Psoas muscle (tissue), 8 donors: ENCODE data around the gene ACOX3. TPM values are rescaled to one million over a fixed set of nuclear protein-coding genes. Genes with fewer than 3 reads are reported as not detected.

Experiments
- ATAC-seq, 4 donors: fragments of 200-7000 bp; cut with Tn5 transposase; one replicate each; pipeline ENCODE4 v1.9.1; 2020; ENCODE audit warnings: moderate library complexity in 3 of 4, mild to moderate bottlenecking in 2 of 4
- DNase-seq, 2 donors: peaks; one replicate each; pipeline ENCODE4 v3.0.0-alpha.2; 2020
- H3K27ac ChIP-seq: fragments of 200-600 bp; one replicate; pipeline ENCODE4 v1.8.0; 2022
- H3K27me3 ChIP-seq, 3 donors: fragments of 200-600 bp in 1 of 3; one replicate each; pipeline versions ENCODE4 v1.6.1 to v1.8.0; 2013 to 2022; ENCODE audit warnings: low read length in 2 of 3, mild to moderate bottlenecking in 2 of 3, moderate library complexity in 1 of 3; ENCODE audit not compliant: insufficient read depth in 3 of 3
- H3K36me3 ChIP-seq, 2 donors: fragments of 200-600 bp in 1 of 2; one replicate each; pipeline versions ENCODE4 v1.6.1 to v1.8.0; 2013 to 2022; ENCODE audit warnings: low read depth in 1 of 2, mild to moderate bottlenecking in 1 of 2, moderate library complexity in 1 of 2; ENCODE audit not compliant: insufficient read depth in 1 of 2
- H3K4me1 ChIP-seq: fragments of 200-600 bp; one replicate; pipeline ENCODE4 v1.8.0; 2022
- H3K4me3 ChIP-seq: fragments of 200-600 bp; one replicate; pipeline ENCODE4 v1.8.0; 2022; ENCODE audit warnings: mild to moderate bottlenecking
- H3K9me3 ChIP-seq: fragments of 200-600 bp; one replicate; pipeline ENCODE4 v1.8.0; 2022
- CTCF ChIP-seq: fragments of 200-600 bp; IDR thresholded peaks from one replicate; pipeline ENCODE4 v1.8.0; 2022; ENCODE audit warnings: antibody characterized with exemption
- WGBS, 3 donors: extraction: QIAGEN DNeasy Blood & Tissue Kit; methylation state at CpG; one replicate each; pipeline versions ENCODE4 v1.1.6 to v1.1.7; 2013; 5-methylcytosine and 5-hydroxymethylcytosine counted together
- intact Hi-C, 2 donors: fragments of 100-400 bp; cut with DNase I; formaldehyde crosslinking; loops; one replicate each; pipeline versions ENCODE4 v1.11.0 to v1.14.2; 2022
- polyA plus RNA-seq, 3 donors: library from polyadenylated mRNA; stranded (reverse); fragments of 200-250 nt; gene quantifications; one replicate each; pipeline ENCODE4 v1.2.3, GENCODE V29; 2013
- total RNA-seq, 4 donors: library from RNA; stranded (reverse); fragmentation: NEBNext Ultra II Directional in 2 of 4; extraction: Animal tissue kit (Norgen Biotek cat#: 25700) in 2 of 4; gene quantifications; one replicate each; pipeline versions ENCODE4 v1.2.1 to v1.2.4, GENCODE V29; 2021 to 2023
- donor health status: healthy with polysubstance abuse.
- donor health status: DM: no; HTN: no; CAD: no; lungs with moderate emphysema.
- donor health status: Bipolar disorder and iron deficiency.
- donor health status: healthy.
- donor health status: DM: yes; HTN: yes; CAD: no.
- donor health status: DM: no; HTN: no; CAD: no.
- donor health status: DM: no; HTN: no; CAD: no.
- donor health status: DM: yes; HTN: yes; CAD: no.

Gene ACOX3
- total and polyA plus RNA-seq, 7 donors = 5.6 to 18.8 (median 10.8) TPM

- DNase-seq (peak in 1 of 2 donors; percentile 56), ATAC-seq (peak in 1 of 4 donors; percentile 42)
- H3K27me3 ChIP-seq = no peaks in the 10 kb centered on the region
- no peak for TF ChIP-seq CTCF
- no peak overlapping the region for H3K4me3 ChIP-seq
- H3K4me1 ChIP-seq = peaks cover 12% of the 10 kb centered on the region
- intact Hi-C loops = loop anchor here (2.0 to 5.0 kb wide), 4 partner anchors 133 to 225 kb away; partner anchors contain the start of gene HTRA3 (in 2 of the 2)
- peaks cover 0 to 56% of the 10 kb centered on the region in 2 donors for H3K36me3 ChIP-seq
- WGBS, 3 donors = 35 to 41% (median 35%) methylated on average over 11 of the region's 11 CpGs
- H3K9me3 ChIP-seq = no peaks in the 10 kb centered on the region
- H3K27ac ChIP-seq = peak overlapping the region; percentile 63
These were observed 38.3 kb downstream of the ACOX3 start for GRCh38 chr4:8402181-8402597.

- no peaks in the 10 kb centered on the region for H3K27me3 ChIP-seq
- WGBS, 3 donors = 83 to 88% (median 88%) methylated on average over 10 of the region's 10 CpGs
- H3K9me3 ChIP-seq = no peaks in the 10 kb centered on the region
- intact Hi-C loops = loop anchor here (2.0 to 5.0 kb wide), 4 partner anchors 133 to 224 kb away; partner anchors contain the start of gene HTRA3 (in 2 of the 2)
- no peak for TF ChIP-seq CTCF
- H3K27ac ChIP-seq = peak overlapping the region; percentile 63
- H3K4me3 ChIP-seq = no peak overlapping the region
- no peak for ATAC-seq
- peak in 1 of 2 donors; percentile 49 for DNase-seq
- H3K4me1 ChIP-seq = peaks cover 12% of the 10 kb centered on the region
- peaks cover 0 to 56% of the 10 kb centered on the region in 2 donors for H3K36me3 ChIP-seq
These were observed 38.9 kb downstream of the ACOX3 start for GRCh38 chr4:8401665-8402064.

DNA sequence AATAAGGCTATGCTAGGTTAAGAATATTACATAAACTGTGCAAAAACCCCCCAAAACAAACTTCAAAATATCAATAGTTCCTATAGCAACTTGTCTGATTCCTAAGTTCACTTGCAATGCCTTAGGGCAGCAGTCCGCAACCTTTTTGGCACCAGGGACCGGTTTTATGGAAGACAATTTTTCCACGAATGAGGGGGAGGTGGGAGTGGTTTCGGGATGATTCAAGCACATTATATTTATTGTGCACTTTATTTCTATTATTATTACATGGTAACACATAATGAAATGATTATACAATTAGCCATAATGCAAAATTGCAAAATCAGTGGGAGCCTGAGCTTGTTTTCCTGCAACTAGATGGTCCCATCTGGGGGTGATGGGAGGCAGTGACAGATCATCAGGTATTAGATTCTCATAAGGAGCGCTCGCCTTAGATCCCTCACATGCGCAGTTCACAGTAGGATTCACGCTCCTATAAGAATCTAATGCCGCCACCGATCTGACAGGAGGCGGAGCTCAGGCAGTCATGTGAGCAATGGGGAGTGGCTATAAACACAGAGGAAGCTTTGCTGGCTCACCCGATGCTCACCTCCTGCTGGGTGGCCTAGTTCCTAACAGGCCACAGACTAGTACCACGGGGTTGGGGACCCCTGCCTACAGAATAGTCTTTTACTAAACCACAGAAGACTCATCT lies 39.7 kb downstream of the ACOX3 start:
- no peak for DNase-seq
- 91 to 95% (median 94%) methylated on average over 13 of the region's 13 CpGs for WGBS, 3 donors
- Histone ChIP-seq H3K9me3 (no peaks in the 10 kb centered on the region), H3K27me3 (no peaks in the 10 kb centered on the region), H3K27ac (no peak overlapping the region), H3K36me3 (peaks cover 0 to 58% of the 10 kb centered on the region in 2 donors), H3K4me3 (no peak overlapping the region), H3K4me1 (peaks cover 12% of the 10 kb centered on the region)
- ATAC-seq = no peak
- intact Hi-C loops = loop anchor here (5.0 kb wide), 2 partner anchors 133 to 223 kb away; partner anchors contain the start of gene HTRA3 (in 1 of the 2)
- TF ChIP-seq CTCF = no peak

- no peak for TF ChIP-seq CTCF
- 86 to 94% (median 92%) methylated on average over 13 to 15 of the region's 15 CpGs for WGBS, 3 donors
- Histone ChIP-seq H3K4me1 (peaks cover 17% of the 10 kb centered on the region), H3K27me3 (no peaks in the 10 kb centered on the region), H3K36me3 (peaks cover 0 to 49% of the 10 kb centered on the region in 2 donors), H3K4me3 (no peak overlapping the region), H3K27ac (no peak overlapping the region), H3K9me3 (no peaks in the 10 kb centered on the region)
- no peak for ATAC-seq
- intact Hi-C loops = no loop called here
- no peak for DNase-seq
These were observed 41.2 kb downstream of the ACOX3 start for GRCh38 chr4:8399298-8399697.
